Caco-2 (cell line): ENCODE data around the gene SMC3. TPM values are rescaled to one million over a fixed set of nuclear protein-coding genes. Genes with fewer than 3 reads are reported as not detected.

ENCODE experiments used
- BruUV-seq: library from RNA; stranded (reverse); fragments of 400-500 nt; replicated peaks from 2 replicates; lab custom pipeline; 2021; lab: Mats Ljungman, UMichigan
- CTCF ChIA-PET: fragments of 300-600 bp; sonication (Branson Sonifier 250); formaldehyde crosslinking; loops from one replicate; lab custom pipeline; 2022; ENCODE audit warnings: antibody characterized with exemption; lab: Charles Lee
- POLR2A ChIA-PET: fragments of 300-600 bp; sonication (Branson Sonifier 250); formaldehyde crosslinking; loops from one replicate; lab custom pipeline; 2022; ENCODE audit warnings: antibody characterized with exemption; lab: Charles Lee
- DNase-seq, 2 experiments: peaks; one replicate each; pipeline versions ENCODE4 v3.0.0 to v3.0.0-alpha.2; 2020 to 2022
- H3K27me3 ChIP-seq: replicated peaks from 2 replicates; pipeline ENCODE4 v1.6.0; 2011; ENCODE audit warnings: low read length; ENCODE audit not compliant: control insufficient read depth, insufficient read depth
- H3K36me3 ChIP-seq: 2 replicates; pipeline ENCODE4 v1.5.1; 2011; ENCODE audit warnings: low read length; ENCODE audit not compliant: control insufficient read depth, insufficient read depth
- H3K4me1 ChIP-seq: fragments of 250-450 bp; sonication (Bioruptor Pico); 2 replicates; pipeline ENCODE4 v1.5.1; 2020; ENCODE audit warnings: mild to moderate bottlenecking
- H3K4me3 ChIP-seq: 2 replicates; pipeline ENCODE4 v1.5.1; 2011; ENCODE audit warnings: low read depth, mild to moderate bottlenecking, control low read depth, low read length
- H3K9me3 ChIP-seq: fragments of 250-450 bp; sonication (Bioruptor Pico); 2 replicates; pipeline ENCODE4 v1.5.1; 2020; ENCODE audit warnings: mild to moderate bottlenecking, moderate library complexity
- H3K27ac Mint-ChIP-seq: one replicate; pipeline ENCODE4 v1.8.0; 2022; ENCODE audit warnings: mixed read lengths; ENCODE audit not compliant: unreplicated experiment
- H3K27me3 Mint-ChIP-seq: one replicate; pipeline ENCODE4 v1.8.0; 2022; ENCODE audit warnings: mixed read lengths; ENCODE audit not compliant: insufficient read depth, unreplicated experiment
- H3K36me3 Mint-ChIP-seq: one replicate; pipeline ENCODE4 v1.8.0; 2022; ENCODE audit warnings: mild to moderate bottlenecking, mixed read lengths; ENCODE audit not compliant: insufficient read depth, unreplicated experiment
- H3K4me1 Mint-ChIP-seq: one replicate; pipeline ENCODE4 v1.8.0; 2022; ENCODE audit warnings: low read depth, mixed read lengths; ENCODE audit not compliant: unreplicated experiment
- H3K4me3 Mint-ChIP-seq: one replicate; pipeline ENCODE4 v1.8.0; 2022; ENCODE audit warnings: mild to moderate bottlenecking, moderate library complexity, mixed read lengths; ENCODE audit not compliant: unreplicated experiment
- H3K9me3 Mint-ChIP-seq: one replicate; pipeline ENCODE4 v1.8.0; 2022; ENCODE audit warnings: mixed read lengths; ENCODE audit not compliant: unreplicated experiment
- CTCF ChIP-seq, 2 experiments: fragments of 200-600 bp in 1 of 2; IDR thresholded peaks; 1 replicate in 1 of 2; 2 replicates in 1 of 2; pipeline versions ENCODE4 v1.5.1 to v1.8.0; 2011 to 2022; ENCODE audit warnings: antibody characterized with exemption in 1 of 2, control low read depth in 1 of 2, inconsistent platforms in 1 of 2, low read depth in 1 of 2, low read length in 1 of 2, mild to moderate bottlenecking in 1 of 2, moderate library complexity in 1 of 2; ENCODE audit not compliant: insufficient read depth in 1 of 2, severe bottlenecking in 1 of 2, unreplicated experiment in 1 of 2
- intact Hi-C: fragments of 100-400 bp; cut with micrococcal nuclease; formaldehyde crosslinking; loops from one replicate; pipeline ENCODE4 v1.10.0; 2022; ENCODE audit not compliant: unreplicated experiment
- total RNA-seq: library from RNA; stranded (reverse); gene quantifications from 2 replicates; pipeline ENCODE4 v1.2.3, GENCODE V29; 2022

The SMC3 gene
- total RNA-seq, 1 experiment from 2014 or later: 95.7 TPM

DNA sequence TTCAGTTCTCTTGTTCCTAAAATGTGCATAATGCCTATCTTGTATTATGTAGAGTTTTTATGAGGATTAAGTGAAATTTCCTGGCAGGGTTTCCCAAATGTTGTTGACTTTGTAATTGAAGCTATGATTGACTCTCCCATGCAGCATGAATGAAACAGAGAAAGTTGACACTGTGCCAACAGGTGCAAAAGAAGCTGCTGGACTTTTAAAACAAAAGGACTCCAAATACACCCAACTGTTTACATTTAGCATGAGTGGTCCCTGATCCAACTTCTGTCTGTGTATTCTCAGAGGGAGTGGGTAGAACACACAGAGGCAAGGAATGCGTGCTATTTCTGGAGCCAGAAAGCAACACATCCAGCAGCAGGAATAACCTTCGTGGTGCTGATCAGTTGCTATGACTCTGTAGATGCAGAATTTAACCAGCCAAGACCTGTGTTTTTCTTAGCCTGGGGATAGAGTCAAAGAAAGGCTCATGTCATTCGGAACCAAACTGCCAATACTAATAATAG lies 62.2 kb downstream of the SMC3 start:
- no peak for TF ChIP-seq CTCF (IDR thresholded peaks at IDR 0.05; ENCODE audit: insufficient read depth in 1 of 2, low read depth in 1 of 2, low read length in 1 of 2, severe bottlenecking in 1 of 2, unreplicated experiment in 1 of 2)

GRCh38 chr10:110631934-110632333 lies 64.4 kb downstream of the SMC3 start:
- TF ChIP-seq CTCF (IDR thresholded peaks at IDR 0.05; ENCODE audit: insufficient read depth in 1 of 2, low read depth in 1 of 2, low read length in 1 of 2, severe bottlenecking in 1 of 2, unreplicated experiment in 1 of 2): no peak
- no peaks in the 10 kb centered on the region for H3K36me3 ChIP-seq
- Mint-ChIP-seq H3K27ac (no peak overlapping the region), H3K36me3 (no peaks in the 10 kb centered on the region), H3K4me1 (peaks cover 15% of the 10 kb centered on the region), H3K27me3 (no peaks in the 10 kb centered on the region), H3K4me3 (no peak overlapping the region), H3K9me3 (no peaks in the 10 kb centered on the region)
- 0 out of 2 replicates have a peak, but pooled peaks cover 4% of the 10 kb centered on the region for H3K4me1 ChIP-seq
- ChIA-PET CTCF (no interaction called here), POLR2A (no interaction called here)
- H3K27me3 ChIP-seq: no peaks in the 10 kb centered on the region; the same call in 1 of the 2 replicates
- no TSS peak for BruUV-seq
- no peak for DNase-seq
- intact Hi-C loops: no loop called here
- H3K4me3 ChIP-seq: no peak overlapping the region
- no peaks in the 10 kb centered on the region for H3K9me3 ChIP-seq

More for the DNA sequence above, 62.2 kb downstream of the SMC3 start:
- no TSS peak for BruUV-seq
- Mint-ChIP-seq H3K4me1 (peaks cover 22% of the 10 kb centered on the region), H3K9me3 (no peaks in the 10 kb centered on the region), H3K4me3 (no peak overlapping the region), H3K36me3 (no peaks in the 10 kb centered on the region), H3K27me3 (no peaks in the 10 kb centered on the region), H3K27ac (no peak overlapping the region)
- no peak overlapping the region for H3K4me3 ChIP-seq
- H3K9me3 ChIP-seq: no peaks in the 10 kb centered on the region
- H3K36me3 ChIP-seq: no peaks in the 10 kb centered on the region
- H3K4me1 ChIP-seq: 0 out of 2 replicates have a peak, but pooled peaks cover 4% of the 10 kb centered on the region
- H3K27me3 ChIP-seq: no peaks in the 10 kb centered on the region; the same call in 1 of the 2 replicates
- POLR2A ChIA-PET: no interaction called here
- CTCF ChIA-PET: no interaction called here
- no peak for DNase-seq
- intact Hi-C loops: no loop called here

DNA sequence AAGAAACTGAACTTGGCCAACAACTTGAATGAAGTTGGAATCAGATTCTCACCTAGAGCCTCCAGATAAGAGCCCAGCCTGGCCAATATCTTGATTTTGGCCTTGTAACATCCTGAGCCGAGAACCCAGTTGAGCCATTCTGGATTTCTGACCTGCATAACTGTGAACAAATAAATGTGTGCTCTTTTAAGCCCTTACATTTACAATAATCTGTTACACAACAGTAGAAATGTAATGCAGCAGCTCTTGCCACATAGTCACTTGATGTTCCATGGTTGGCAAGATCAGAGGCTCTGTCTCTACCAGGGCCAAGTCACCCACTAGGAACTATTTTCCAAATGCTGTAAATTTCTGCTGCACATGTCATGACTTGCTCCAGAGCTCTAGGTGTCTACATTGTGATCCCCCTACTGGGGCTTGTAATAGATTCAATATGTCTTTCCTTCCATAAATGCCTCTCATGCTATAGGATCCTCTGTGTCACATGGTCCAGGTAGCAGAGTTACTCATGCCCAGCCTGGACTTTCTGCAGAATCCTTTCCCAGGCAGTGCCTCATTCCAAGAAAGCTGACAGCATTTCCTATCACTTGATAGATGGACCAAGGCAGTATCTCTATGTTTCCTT lies 65.2 kb downstream of the SMC3 start:
- ChIA-PET POLR2A (interaction anchor here (0.6 kb wide), 1 partner anchor 457 kb away, joined by 3 read pairs; no protein-coding TSS in a partner anchor), CTCF (no interaction called here)
- Mint-ChIP-seq H3K4me1 (peaks cover 15% of the 10 kb centered on the region), H3K9me3 (no peaks in the 10 kb centered on the region), H3K4me3 (no peak overlapping the region), H3K27me3 (no peaks in the 10 kb centered on the region), H3K36me3 (no peaks in the 10 kb centered on the region), H3K27ac (no peak overlapping the region)
- no peak for TF ChIP-seq CTCF (IDR thresholded peaks at IDR 0.05; ENCODE audit: insufficient read depth in 1 of 2, low read depth in 1 of 2, low read length in 1 of 2, severe bottlenecking in 1 of 2, unreplicated experiment in 1 of 2)
- no peaks in the 10 kb centered on the region; the same call in 1 of the 2 replicates for H3K27me3 ChIP-seq
- intact Hi-C loops: no loop called here
- H3K9me3 ChIP-seq: no peaks in the 10 kb centered on the region
- DNase-seq: no peak
- H3K4me1 ChIP-seq: 0 out of 2 replicates have a peak, but pooled peaks cover 4% of the 10 kb centered on the region
- no TSS peak for BruUV-seq
- no peaks in the 10 kb centered on the region for H3K36me3 ChIP-seq
- H3K4me3 ChIP-seq: no peak overlapping the region
